ENCODE measurements around the gene CBX6.
"Not testable (repeated sequence)": the region's sequence is repeated elsewhere in the genome, so short reads cannot be mapped to it uniquely, and the experiment has no call there.

Gene CBX6

GRCh38 chr22:38860283-38861169 lies 11.5 kb downstream of the CBX6 start:
- DNase-seq, result no peak

GRCh38 chr22:38859581-38860282 lies 12.3 kb downstream of the CBX6 start:
- no peak for DNase-seq

- no peak for DNase-seq
These were observed 13.5 kb downstream of the CBX6 start for GRCh38 chr22:38858492-38858891.

GRCh38 chr22:38854476-38854875 lies 17.5 kb downstream of the CBX6 start:
- DNase-seq, result not testable (repeated sequence)

DNA sequence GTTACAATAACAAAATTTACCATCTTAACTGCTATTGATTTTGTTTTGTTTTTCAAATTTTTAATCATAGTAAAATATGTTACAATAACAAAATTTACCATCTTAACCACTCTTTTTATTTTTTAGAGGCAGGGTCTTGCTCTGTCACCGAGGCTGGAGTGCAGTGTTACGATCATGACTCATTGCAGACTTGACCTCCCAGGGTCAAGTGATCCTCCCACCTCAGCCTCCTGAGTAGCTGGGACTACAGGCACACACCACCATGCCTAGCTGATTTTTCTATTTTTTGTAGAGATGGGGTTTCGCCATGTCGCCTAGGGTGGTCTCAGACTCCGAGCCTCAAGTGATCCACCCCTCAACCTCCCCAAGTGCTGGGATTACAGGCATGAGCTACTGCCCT lies 18.1 kb downstream of the CBX6 start:
- DNase-seq, result not testable (repeated sequence)

GRCh38 chr22:38853196-38853651 lies 18.8 kb downstream of the CBX6 start:
- no peak for DNase-seq

GRCh38 chr22:38852522-38852921 lies 19.5 kb downstream of the CBX6 start:
- DNase-seq, result no peak

- no peak for DNase-seq
These were observed 20.8 kb downstream of the CBX6 start for GRCh38 chr22:38850941-38851849.

- no peak for DNase-seq
These were observed 21.6 kb downstream of the CBX6 start for GRCh38 chr22:38850399-38850798.

- DNase-seq, result no peak
These were observed 22.2 kb downstream of the CBX6 start for GRCh38 chr22:38849811-38850210.

DNA sequence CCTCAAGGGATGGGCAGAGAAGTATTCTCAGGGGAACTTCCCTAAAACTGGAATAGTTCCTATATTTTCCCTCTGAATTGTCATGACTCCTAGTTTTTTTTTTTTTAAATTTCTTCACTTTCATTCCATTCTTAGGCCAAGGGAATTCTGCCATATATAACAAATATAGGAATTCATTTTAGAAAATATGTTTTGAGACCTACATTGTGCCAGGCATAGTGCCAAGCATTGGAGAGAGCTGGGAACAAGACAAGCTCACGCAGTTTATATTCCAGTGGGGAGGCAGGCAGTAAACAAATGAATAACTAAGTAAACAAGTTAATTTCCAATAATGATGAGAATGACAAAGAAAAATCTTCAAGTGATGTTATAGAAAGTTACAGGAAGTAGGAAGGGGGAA lies 25.6 kb downstream of the CBX6 start:
- DNase-seq, result no peak

- no peak for DNase-seq
These were observed 26.8 kb downstream of the CBX6 start for GRCh38 chr22:38845004-38845740.

- no peak for DNase-seq
These were observed 27.6 kb downstream of the CBX6 start for GRCh38 chr22:38844315-38845003.

DNA sequence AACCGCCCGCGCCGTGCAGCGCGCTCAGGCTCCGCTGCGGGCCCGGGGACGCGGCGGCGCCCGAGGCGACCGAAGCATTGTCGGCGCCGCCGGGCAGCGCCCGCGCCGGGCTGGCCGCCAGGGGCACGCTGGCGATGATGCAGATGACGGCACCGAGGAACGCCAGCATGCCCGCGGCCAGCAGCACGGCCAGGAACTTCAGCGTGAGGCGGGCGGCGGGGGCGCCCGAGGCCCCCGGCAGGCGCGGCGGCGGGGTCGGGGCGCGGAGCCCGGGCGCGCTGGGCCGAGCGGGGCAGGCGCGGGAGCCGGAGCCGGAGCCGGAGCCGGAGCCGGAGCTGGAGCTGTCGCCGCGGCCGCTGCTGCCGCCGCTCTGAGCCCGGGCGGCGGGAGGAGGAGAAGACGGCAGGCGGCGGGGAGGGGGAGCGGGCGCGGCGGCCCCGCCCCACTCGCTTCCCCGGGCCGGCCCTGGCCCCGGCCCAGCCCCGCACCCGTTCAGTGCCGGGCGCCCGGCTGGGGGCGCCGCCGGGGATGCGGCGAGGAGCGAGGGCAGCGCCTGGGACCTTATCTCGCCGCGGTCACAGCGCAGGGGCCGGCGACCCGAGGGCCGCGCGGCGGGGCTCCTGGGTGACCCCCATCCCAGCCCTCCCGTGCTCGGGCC lies 28.2 kb downstream of the CBX6 start, which contains the start of gene NPTXR:
Gene NPTXR (minus strand): TSS at position 372 of the 658 bp plus-strand sequence.
- DNase-seq, result peak; percentile 27

- peak; percentile 65 for DNase-seq
These were observed 28.8 kb downstream of the CBX6 start for GRCh38 chr22:38843201-38843656.

DNA sequence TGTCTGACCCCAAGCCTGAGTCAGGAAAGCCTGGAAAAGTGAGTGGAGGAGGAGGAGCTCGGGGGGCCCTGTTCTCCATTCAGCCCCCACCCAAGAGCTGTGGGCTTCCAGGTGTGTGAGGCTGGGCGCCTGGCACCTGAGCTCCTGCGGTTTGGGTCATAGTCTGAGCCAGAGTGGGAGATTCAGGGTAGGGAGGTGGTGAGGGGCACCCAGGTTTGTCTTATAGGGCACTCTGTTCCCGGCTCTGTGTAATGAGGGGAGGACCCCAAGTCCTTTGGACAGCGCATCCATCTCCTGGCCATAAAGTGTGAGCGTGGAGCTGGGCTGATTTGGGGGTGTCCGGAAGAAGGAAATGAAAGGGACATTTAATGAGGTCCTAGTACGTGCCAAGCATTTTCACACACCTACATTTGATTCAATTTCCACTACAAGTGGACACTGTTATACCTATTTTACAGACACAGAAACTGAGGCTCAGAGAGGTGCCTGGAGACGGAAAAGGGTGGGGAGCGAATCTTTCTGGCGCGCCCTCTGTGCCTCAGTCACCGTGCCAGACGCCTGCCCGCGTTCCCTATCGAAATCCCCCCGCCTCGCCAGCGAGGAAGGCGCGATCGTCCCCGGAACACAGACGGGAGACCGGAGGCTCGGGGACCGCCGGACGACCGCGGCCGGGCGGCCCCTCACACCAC lies 29.4 kb downstream of the CBX6 start:
- DNase-seq, result no peak

- no peak for DNase-seq
These were observed 30.4 kb downstream of the CBX6 start for GRCh38 chr22:38841635-38842034.

- DNase-seq, result no peak
These were observed 30.8 kb downstream of the CBX6 start for GRCh38 chr22:38841211-38841610.

DNA sequence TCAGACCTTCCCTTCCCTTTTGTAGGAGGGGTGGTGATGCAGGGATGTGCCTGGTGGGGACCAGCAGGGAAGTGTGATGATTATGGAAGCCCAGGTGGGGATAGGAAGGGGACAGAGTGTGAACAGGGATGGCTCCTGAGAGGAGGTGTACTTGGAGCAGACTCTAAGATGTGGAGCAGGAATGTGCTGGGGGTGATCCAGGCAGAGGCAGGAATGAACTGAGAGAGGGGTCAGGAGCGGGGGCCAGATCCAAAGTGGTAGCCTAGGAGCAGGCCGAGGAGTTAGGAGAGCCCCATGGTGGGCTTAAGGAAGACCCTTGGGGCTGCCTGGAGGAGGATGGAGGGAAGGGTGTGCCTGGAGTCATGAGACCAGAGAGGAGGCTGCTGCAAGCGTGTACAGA lies 31.9 kb downstream of the CBX6 start:
- no peak for DNase-seq

DNA sequence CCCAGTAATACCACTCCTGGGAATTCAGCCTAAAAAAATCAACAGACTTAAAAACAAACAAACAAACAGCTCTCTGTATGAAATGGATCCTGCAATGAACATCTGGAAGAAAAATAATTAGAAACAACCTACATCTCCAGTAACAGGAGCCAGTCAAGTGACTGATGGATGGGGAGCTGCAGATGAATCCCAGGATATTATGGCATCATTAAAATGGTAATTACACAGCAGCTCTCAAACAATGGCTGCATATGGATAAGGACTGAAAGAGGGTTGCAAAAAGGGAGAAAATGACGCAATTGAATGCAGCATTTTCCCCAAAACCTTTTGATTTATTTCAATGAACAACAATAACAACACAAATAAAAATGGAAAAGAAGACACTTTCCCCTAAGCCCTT lies 32.3 kb downstream of the CBX6 start:
- no peak for DNase-seq
